Spleen (tissue), 7 donors: Measurements from ENCODE around the gene MST1R.

Experiments
- POLR2A ChIP-seq, 3 donors: fragments of 450-650 bp; IDR thresholded peaks; one replicate each; pipeline ENCODE4 v1.5.1; 2017; ENCODE audit warnings: antibody characterized with exemption in 3 of 3, mild to moderate bottlenecking in 1 of 3
- POLR2AphosphoS5 ChIP-seq, 3 donors: sonication (generic); formaldehyde crosslinking; IDR thresholded peaks; one replicate each; pipeline ENCODE4 v1.5.1; 2017; ENCODE audit warnings: antibody characterized with exemption in 3 of 3
- TF ChIP-seq, protein P1 (sequence below), 11 experiments: fragments of 200-600 bp in 7 of 11; fragments of 450-650 bp in 4 of 11; sonication (generic) in 4 of 11; IDR thresholded peaks in 8 of 11; conservative IDR thresholded peaks in 3 of 11; 1 replicate in 7 of 11; 2 replicates in 4 of 11; pipeline versions ENCODE4 v1.4.0 to v1.8.0; 2016 to 2021; ENCODE audit warnings: antibody characterized with exemption in 11 of 11, inconsistent platforms in 4 of 11, mild to moderate bottlenecking in 1 of 11
- donor health status: DM: no; HTN: no; CAD: no; lungs with moderate emphysema.
- donor health status: DM: no; HTN: no; CAD: no.
- donor health status: DM: no; HTN: no; CAD: no.

DNA sequence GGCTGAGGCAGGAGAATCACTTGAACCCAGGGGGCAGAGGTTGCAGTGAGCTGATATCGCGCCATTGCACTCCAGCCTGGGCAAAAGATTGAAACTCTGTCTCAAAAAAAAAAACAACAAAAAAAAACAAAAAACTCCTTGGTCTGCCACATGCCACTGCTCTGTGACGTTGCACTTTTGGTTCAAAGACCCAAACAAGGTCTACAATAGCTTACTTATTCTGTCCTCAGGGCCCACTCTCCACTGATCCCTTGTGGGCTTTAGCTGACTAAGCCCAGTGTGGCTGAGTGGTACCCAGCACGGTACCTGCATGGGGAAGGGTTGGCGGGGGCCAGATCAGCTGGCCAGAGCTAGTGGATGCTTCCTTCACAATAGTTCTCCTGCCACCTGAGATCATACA lies 24.1 kb upstream of the MST1R start:
- TF ChIP-seq, protein P1, sequence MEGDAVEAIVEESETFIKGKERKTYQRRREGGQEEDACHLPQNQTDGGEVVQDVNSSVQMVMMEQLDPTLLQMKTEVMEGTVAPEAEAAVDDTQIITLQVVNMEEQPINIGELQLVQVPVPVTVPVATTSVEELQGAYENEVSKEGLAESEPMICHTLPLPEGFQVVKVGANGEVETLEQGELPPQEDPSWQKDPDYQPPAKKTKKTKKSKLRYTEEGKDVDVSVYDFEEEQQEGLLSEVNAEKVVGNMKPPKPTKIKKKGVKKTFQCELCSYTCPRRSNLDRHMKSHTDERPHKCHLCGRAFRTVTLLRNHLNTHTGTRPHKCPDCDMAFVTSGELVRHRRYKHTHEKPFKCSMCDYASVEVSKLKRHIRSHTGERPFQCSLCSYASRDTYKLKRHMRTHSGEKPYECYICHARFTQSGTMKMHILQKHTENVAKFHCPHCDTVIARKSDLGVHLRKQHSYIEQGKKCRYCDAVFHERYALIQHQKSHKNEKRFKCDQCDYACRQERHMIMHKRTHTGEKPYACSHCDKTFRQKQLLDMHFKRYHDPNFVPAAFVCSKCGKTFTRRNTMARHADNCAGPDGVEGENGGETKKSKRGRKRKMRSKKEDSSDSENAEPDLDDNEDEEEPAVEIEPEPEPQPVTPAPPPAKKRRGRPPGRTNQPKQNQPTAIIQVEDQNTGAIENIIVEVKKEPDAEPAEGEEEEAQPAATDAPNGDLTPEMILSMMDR (IDR thresholded peaks at IDR 0.05 in 8 of 11, conservative IDR thresholded peaks at IDR 0.05 in 3 of 11), result no peak
- TF ChIP-seq POLR2AphosphoS5 (IDR thresholded peaks at IDR 0.05), result no peak
- TF ChIP-seq POLR2A (IDR thresholded peaks at IDR 0.05), result no peak
